Thymus (tissue), 11 donors: ENCODE results near the gene NEK10. TPM values are rescaled to one million over a fixed set of nuclear protein-coding genes. Genes with fewer than 3 reads are reported as not detected.

Experiments
- DNase-seq, 9 donors: peaks; one replicate each; pipeline ENCODE4 v3.0.0-alpha.2; 2013; ENCODE audit warnings: low spot score in 9 of 9, low read depth in 6 of 9, missing footprints in 1 of 9
- H3K27ac ChIP-seq, 2 donors: one replicate each; pipeline ENCODE4 v1.5.1; 2013; ENCODE audit warnings: control low read depth in 1 of 2, low read depth in 1 of 2, low read length in 1 of 2, mild to moderate bottlenecking in 1 of 2, moderate library complexity in 1 of 2
- H3K27me3 ChIP-seq, 2 donors: one replicate each; pipeline ENCODE4 v1.5.1; 2013; ENCODE audit warnings: low read length in 1 of 2; ENCODE audit not compliant: control insufficient read depth in 2 of 2, insufficient read depth in 1 of 2
- H3K36me3 ChIP-seq, 2 donors: one replicate each; pipeline ENCODE4 v1.5.1; 2013; ENCODE audit warnings: low read length in 1 of 2, mild to moderate bottlenecking in 1 of 2, moderate library complexity in 1 of 2; ENCODE audit not compliant: control insufficient read depth in 2 of 2, insufficient read depth in 2 of 2
- H3K4me1 ChIP-seq, 2 donors: one replicate each; pipeline ENCODE4 v1.5.1; 2013; ENCODE audit warnings: low read length in 2 of 2; ENCODE audit not compliant: control insufficient read depth in 2 of 2, insufficient read depth in 2 of 2
- H3K4me3 ChIP-seq, 2 donors: one replicate each; pipeline ENCODE4 v1.5.1; 2013; ENCODE audit warnings: low read length in 2 of 2, control low read depth in 1 of 2, mild to moderate bottlenecking in 1 of 2
- H3K9me3 ChIP-seq, 2 donors: one replicate each; pipeline ENCODE4 v1.5.1; 2013; ENCODE audit warnings: low read length in 1 of 2, mild to moderate bottlenecking in 1 of 2; ENCODE audit not compliant: control insufficient read depth in 2 of 2, insufficient read depth in 1 of 2
- whole genome bisulfite sequencing: extraction: QIAGEN DNeasy Blood & Tissue Kit; methylation state at CpG from one replicate; pipeline ENCODE4 v1.1.7; 2013; 5-methylcytosine and 5-hydroxymethylcytosine counted together
- polyA plus RNA-seq: library from polyadenylated mRNA; stranded (reverse); fragments of 200-250 nt; gene quantifications from one replicate; pipeline ENCODE4 v1.2.3, GENCODE V29; 2013
- total RNA-seq: library from RNA; stranded (reverse); fragments of 120-200 nt; gene quantifications from one replicate; pipeline ENCODE4 v1.2.4, GENCODE V29; 2013
- donor health status: healthy.

NEK10 gene
- total and polyA plus RNA-seq, 2 donors = 0.76 to 0.87 TPM

DNA sequence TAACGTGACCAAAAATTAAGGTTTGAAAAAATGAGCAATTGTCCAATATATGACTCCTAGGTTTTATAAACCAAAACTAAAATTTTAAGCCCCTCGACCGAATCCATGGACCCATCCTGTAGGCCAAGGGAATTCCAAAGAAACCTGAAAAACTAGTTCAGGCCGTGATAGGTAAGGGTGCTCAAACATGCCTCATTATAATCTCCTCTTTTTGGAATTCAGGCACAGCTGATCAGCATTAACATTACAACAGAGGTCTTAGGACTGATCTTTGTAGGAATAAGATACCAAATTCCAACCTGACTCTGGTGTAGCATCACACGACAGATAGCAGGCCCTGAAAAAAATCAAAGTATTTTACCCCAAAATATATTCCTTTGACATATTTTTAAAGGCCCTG is 155.7 kb downstream of the NEK10 start:
- WGBS = 94% methylated on average over 5 of the region's 5 CpGs
- Histone ChIP-seq H3K27me3 (no peaks in the 10 kb centered on the region), H3K36me3 (no peaks in the 10 kb centered on the region), H3K4me3 (no peak overlapping the region), H3K9me3 (no peaks in the 10 kb centered on the region), H3K4me1 (no peaks in the 10 kb centered on the region), H3K27ac (no peak overlapping the region)
- DNase-seq = no peak

- no peak for DNase-seq
- no peak overlapping the region for H3K4me3 ChIP-seq
- H3K36me3 ChIP-seq = no peaks in the 10 kb centered on the region
- H3K9me3 ChIP-seq = no peaks in the 10 kb centered on the region
- no peaks in the 10 kb centered on the region for H3K27me3 ChIP-seq
- H3K4me1 ChIP-seq = no peaks in the 10 kb centered on the region
- H3K27ac ChIP-seq = no peak overlapping the region
- WGBS = 74% methylated on average over 3 of the region's 3 CpGs
Measured at GRCh38 chr3:27209617-27210264, 159.4 kb downstream of the NEK10 start.

GRCh38 chr3:27208961-27209616 is 160.1 kb downstream of the NEK10 start:
- H3K27me3 ChIP-seq = no peaks in the 10 kb centered on the region
- H3K4me1 ChIP-seq = no peaks in the 10 kb centered on the region
- H3K9me3 ChIP-seq = no peaks in the 10 kb centered on the region
- no peak overlapping the region for H3K4me3 ChIP-seq
- no peak overlapping the region for H3K27ac ChIP-seq
- 94% methylated on average over 2 of the region's 2 CpGs for WGBS
- H3K36me3 ChIP-seq = no peaks in the 10 kb centered on the region
- DNase-seq = no peak

DNA sequence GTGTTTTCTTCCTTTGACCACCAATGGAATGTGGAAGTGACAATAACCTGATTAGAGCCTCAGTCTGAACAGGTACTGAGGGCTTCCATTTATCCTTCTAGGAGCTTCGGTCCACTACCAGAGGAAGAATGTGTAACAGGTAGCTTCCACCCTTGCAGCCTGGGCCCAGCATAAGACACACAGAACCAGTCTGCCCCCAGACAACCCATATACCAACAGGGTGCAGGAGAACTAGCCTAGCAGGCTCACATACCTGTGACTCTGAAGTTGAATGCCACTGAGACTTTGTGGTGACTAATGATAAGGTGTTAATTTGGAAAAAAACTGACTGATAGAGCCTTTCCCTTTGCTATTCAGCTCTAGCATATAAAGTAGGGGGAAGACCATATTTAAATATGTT is 166.2 kb downstream of the NEK10 start:
- 94% methylated on average over 1 of the region's 1 CpG for WGBS
- Histone ChIP-seq H3K27me3 (no peaks in the 10 kb centered on the region), H3K36me3 (no peaks in the 10 kb centered on the region), H3K4me3 (no peak overlapping the region), H3K27ac (no peak overlapping the region), H3K4me1 (no peaks in the 10 kb centered on the region), H3K9me3 (no peaks in the 10 kb centered on the region)
- no peak for DNase-seq

- no peak overlapping the region for H3K27ac ChIP-seq
- H3K4me3 ChIP-seq = no peak overlapping the region
- no peaks in the 10 kb centered on the region for H3K9me3 ChIP-seq
- no peaks in the 10 kb centered on the region for H3K4me1 ChIP-seq
- 93% methylated on average over 5 of the region's 5 CpGs for WGBS
- H3K36me3 ChIP-seq = no peaks in the 10 kb centered on the region
- DNase-seq = no peak
- no peaks in the 10 kb centered on the region for H3K27me3 ChIP-seq
Measured at GRCh38 chr3:27201492-27201891, 167.7 kb downstream of the NEK10 start.

- Histone ChIP-seq H3K27me3 (no peaks in the 10 kb centered on the region), H3K27ac (no peak overlapping the region), H3K9me3 (no peaks in the 10 kb centered on the region), H3K4me1 (no peaks in the 10 kb centered on the region), H3K4me3 (no peak overlapping the region), H3K36me3 (no peaks in the 10 kb centered on the region)
- no peak for DNase-seq
- 85% methylated on average over 2 of the region's 2 CpGs for WGBS
Measured at GRCh38 chr3:27200721-27201489, 168.3 kb downstream of the NEK10 start.

DNA sequence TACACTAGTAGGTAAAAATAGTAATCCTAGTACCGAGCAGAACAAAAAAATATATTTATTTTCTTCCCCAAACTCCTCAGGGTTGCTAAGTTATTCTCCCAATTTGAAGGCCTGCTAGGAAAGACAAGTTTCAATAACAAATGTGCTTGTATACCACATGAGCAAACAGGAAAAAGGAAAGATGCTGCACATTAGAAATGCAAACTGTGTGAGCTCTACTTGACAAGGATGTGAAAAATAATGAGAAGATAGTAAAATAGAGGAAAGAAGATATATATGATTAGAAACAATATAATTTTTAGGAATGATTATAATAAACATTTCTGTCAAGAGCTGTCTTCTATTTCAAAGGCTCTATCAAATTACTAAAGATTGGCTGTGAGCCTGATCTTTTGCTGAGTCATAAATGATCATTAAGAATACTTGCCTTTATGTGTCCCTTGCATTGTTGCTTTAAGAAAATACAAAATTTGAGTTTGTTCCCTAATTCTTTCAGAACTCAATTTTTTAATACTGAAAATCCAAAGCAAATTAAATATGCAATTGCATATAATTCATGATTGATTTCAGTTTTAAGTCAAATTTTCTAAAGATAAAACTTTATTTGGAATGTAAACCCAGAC is 174.2 kb downstream of the NEK10 start:
- no peaks in the 10 kb centered on the region for H3K27me3 ChIP-seq
- H3K4me1 ChIP-seq = no peaks in the 10 kb centered on the region
- H3K36me3 ChIP-seq = no peaks in the 10 kb centered on the region
- H3K4me3 ChIP-seq = no peak overlapping the region
- DNase-seq = no peak
- no peak overlapping the region for H3K27ac ChIP-seq
- WGBS = 51% methylated on average over 1 of the region's 1 CpG
- H3K9me3 ChIP-seq = peaks cover 0 to 1% of the 10 kb centered on the region in 2 donors

- H3K27me3 ChIP-seq = no peaks in the 10 kb centered on the region
- no peak for DNase-seq
- 85% methylated on average over 2 of the region's 2 CpGs for WGBS
- no peaks in the 10 kb centered on the region for H3K36me3 ChIP-seq
- no peak overlapping the region for H3K27ac ChIP-seq
- H3K4me1 ChIP-seq = no peaks in the 10 kb centered on the region
- H3K4me3 ChIP-seq = no peak overlapping the region
- H3K9me3 ChIP-seq = peaks cover 0 to 1% of the 10 kb centered on the region in 2 donors
Measured at GRCh38 chr3:27193056-27193455, 176.1 kb downstream of the NEK10 start.

DNA sequence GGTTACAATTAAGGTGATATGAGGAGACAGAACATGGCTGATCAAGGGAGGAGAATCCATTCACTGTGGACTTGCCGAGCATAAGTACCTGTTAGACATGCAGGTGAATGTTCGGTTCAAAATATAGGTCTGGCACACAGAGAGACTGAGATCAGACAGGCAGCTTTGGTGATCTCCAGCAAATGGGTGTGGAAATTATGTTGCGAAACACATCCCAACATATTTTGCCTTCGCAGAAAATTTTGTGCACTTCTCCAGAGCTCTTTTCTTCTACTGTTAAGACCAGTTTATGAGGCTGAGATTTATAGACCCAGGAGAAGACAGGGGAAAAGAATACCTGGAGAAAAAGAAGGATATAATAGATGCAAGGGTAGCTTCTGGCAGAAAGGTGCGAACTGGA is 183.2 kb downstream of the NEK10 start:
- 96% methylated on average over 5 of the region's 5 CpGs for WGBS
- Histone ChIP-seq H3K27me3 (no peaks in the 10 kb centered on the region), H3K4me3 (no peak overlapping the region), H3K36me3 (no peaks in the 10 kb centered on the region), H3K27ac (no peak overlapping the region), H3K4me1 (no peaks in the 10 kb centered on the region), H3K9me3 (no peaks in the 10 kb centered on the region)
- no peak for DNase-seq
